H1 (cell line): ENCODE data around the gene KCNQ1. TPM values are rescaled to one million over a fixed set of nuclear protein-coding genes. Genes with fewer than 3 reads are reported as not detected.

ENCODE experiments used
- CTCF ChIA-PET: fragments of 300-600 bp; sonication (Branson Sonifier 250); formaldehyde crosslinking; loops from one replicate; lab custom pipeline; 2021; ENCODE audit not compliant: partially characterized antibody; lab: Charles Lee
- POLR2A ChIA-PET: fragments of 300-600 bp; sonication (Branson Sonifier 250); formaldehyde crosslinking; loops from one replicate; lab custom pipeline; 2021; ENCODE audit warnings: inconsistent platforms; ENCODE audit not compliant: partially characterized antibody; lab: Charles Lee
- DNase-seq, 2 experiments: peaks; one replicate each; pipeline versions ENCODE4 v3.0.0 to v3.0.0-alpha.2; 2010 to 2022; ENCODE audit warnings: low spot score in 2 of 2, low read depth in 1 of 2, mixed read lengths in 1 of 2
- FAIRE-seq: peaks from 2 replicates; lab custom pipeline; 2011; peaks lifted over from hg19 to GRCh38; lab: Jason Lieb, UNC
- H2AFZ ChIP-seq: 2 replicates; pipeline ENCODE4 v1.8.1; 2012; ENCODE audit warnings: low read length, inconsistent platforms
- H2AK5ac ChIP-seq: 2 replicates; pipeline ENCODE4 v1.6.1; 2013; ENCODE audit warnings: low read depth, low read length
- H2BK120ac ChIP-seq: replicated peaks from 2 replicates; pipeline ENCODE3; 2013; ENCODE audit warnings: low read depth, low read length, inconsistent platforms
- H2BK12ac ChIP-seq: 2 replicates; pipeline ENCODE4 v1.6.1; 2013; ENCODE audit warnings: low read depth, low read length
- H2BK15ac ChIP-seq: 2 replicates; pipeline ENCODE4 v1.6.1; 2013; ENCODE audit warnings: low read length
- H2BK20ac ChIP-seq: 2 replicates; pipeline ENCODE4 v1.6.1; 2013; ENCODE audit warnings: low read length
- H2BK5ac ChIP-seq: 2 replicates; pipeline ENCODE4 v1.6.1; 2013; ENCODE audit warnings: low read depth, low read length
- H3K14ac ChIP-seq: 2 replicates; pipeline ENCODE4 v1.6.1; 2013; ENCODE audit warnings: inconsistent platforms; ENCODE audit not compliant: insufficient read length
- H3K18ac ChIP-seq: 2 replicates; pipeline ENCODE4 v1.6.1; 2013; ENCODE audit warnings: low read length; ENCODE audit errors: extremely low read depth
- H3K23ac ChIP-seq: 2 replicates; pipeline ENCODE4 v1.6.1; 2013; ENCODE audit warnings: inconsistent platforms; ENCODE audit not compliant: insufficient read length
- H3K23me2 ChIP-seq: 2 replicates; pipeline ENCODE4 v1.6.1; 2013; ENCODE audit warnings: low read depth, low read length
- H3K27ac ChIP-seq: 2 replicates; pipeline ENCODE4 v1.6.1; 2011; ENCODE audit warnings: low read depth, low read length, inconsistent platforms
- H3K27me3 ChIP-seq, 4 experiments: replicated peaks in 1 of 4; 1 replicate in 1 of 4; 2 replicates in 3 of 4; pipeline versions ENCODE4 v1.6.1 to v1.8.1; 2011 to 2013; ENCODE audit warnings: low read length in 3 of 4, mild to moderate bottlenecking in 3 of 4, inconsistent platforms in 2 of 4, mixed read lengths in 2 of 4, moderate library complexity in 1 of 4; ENCODE audit not compliant: control insufficient read depth in 3 of 4, insufficient read depth in 3 of 4; ENCODE audit errors: extremely low read depth in 1 of 4
- H3K36me3 ChIP-seq, 4 experiments: 2 replicates each; pipeline versions ENCODE4 v1.6.1 to v1.8.1; 2011 to 2013; ENCODE audit warnings: mild to moderate bottlenecking in 4 of 4, low read length in 3 of 4, moderate library complexity in 2 of 4, control low read depth in 1 of 4, inconsistent platforms in 1 of 4; ENCODE audit not compliant: insufficient read depth in 4 of 4, control insufficient read depth in 2 of 4
- H3K4ac ChIP-seq: replicated peaks from 2 replicates; pipeline ENCODE3; 2013; ENCODE audit warnings: low read length, low read depth, mixed read lengths, inconsistent platforms; ENCODE audit not compliant: insufficient read length
- H3K4me1 ChIP-seq, 4 experiments: replicated peaks in 1 of 4; 1 replicate in 1 of 4; 2 replicates in 3 of 4; pipeline versions ENCODE4 v1.6.1 to v1.8.1; 2011 to 2013; ENCODE audit warnings: low read length in 3 of 4, inconsistent platforms in 2 of 4, mixed read lengths in 1 of 4; ENCODE audit not compliant: insufficient read depth in 4 of 4, control insufficient read depth in 3 of 4
- H3K4me2 ChIP-seq, 2 experiments: 2 replicates each; pipeline versions ENCODE4 v1.6.1 to v1.8.1; 2011 to 2013; ENCODE audit warnings: low read depth in 2 of 2, low read length in 2 of 2, control low read depth in 1 of 2, inconsistent platforms in 1 of 2, mild to moderate bottlenecking in 1 of 2; ENCODE audit not compliant: insufficient read depth in 1 of 2
- H3K4me3 ChIP-seq, 4 experiments: fragments of 200-600, 300-600 bp in 1 of 4; sonication (generic), shearing (Covaris generic), sonication (Bioruptor Twin) in 1 of 4; 2 replicates each; pipeline versions ENCODE4 v1.5.1 to v1.8.1; 2011 to 2016; ENCODE audit warnings: low read length in 4 of 4, low read depth in 3 of 4, control low read depth in 2 of 4, inconsistent platforms in 2 of 4, mild to moderate bottlenecking in 2 of 4, mixed read lengths in 1 of 4, moderate library complexity in 1 of 4; ENCODE audit not compliant: insufficient read depth in 2 of 4; ENCODE audit errors: extremely low read depth in 1 of 4
- H3K56ac ChIP-seq: replicated peaks from 2 replicates; pipeline ENCODE3; 2013; ENCODE audit warnings: low read depth, mild to moderate bottlenecking, mixed read lengths, low read length, inconsistent platforms; ENCODE audit not compliant: insufficient read length
- H3K79me1 ChIP-seq: 2 replicates; pipeline ENCODE4 v1.6.1; 2013; ENCODE audit warnings: low read depth, low read length, control low read depth
- H3K79me2 ChIP-seq, 2 experiments: 2 replicates each; pipeline versions ENCODE4 v1.6.1 to v1.8.1; 2012 to 2013; ENCODE audit warnings: low read length in 2 of 2, mild to moderate bottlenecking in 2 of 2, inconsistent platforms in 1 of 2; ENCODE audit not compliant: insufficient read depth in 2 of 2, control insufficient read depth in 1 of 2
- H3K9ac ChIP-seq, 4 experiments: replicated peaks in 1 of 4; 1 replicate in 1 of 4; 2 replicates in 3 of 4; pipeline versions ENCODE4 v1.6.1 to v1.8.1; 2011 to 2013; ENCODE audit warnings: low read depth in 3 of 4, low read length in 3 of 4, control low read depth in 2 of 4, mild to moderate bottlenecking in 2 of 4, moderate library complexity in 2 of 4, inconsistent platforms in 1 of 4; ENCODE audit errors: extremely low read depth in 1 of 4
- H3K9me3 ChIP-seq, 2 experiments: 2 replicates each; pipeline versions ENCODE4 v1.6.1 to v1.8.1; 2012 to 2013; ENCODE audit warnings: mild to moderate bottlenecking in 2 of 2, moderate library complexity in 2 of 2, control low read depth in 1 of 2, inconsistent platforms in 1 of 2, low read depth in 1 of 2, low read length in 1 of 2, mixed read lengths in 1 of 2; ENCODE audit not compliant: insufficient read depth in 2 of 2
- H4K20me1 ChIP-seq, 2 experiments: replicated peaks in 1 of 2; 2 replicates each; pipeline versions ENCODE3 to v1.8.1; 2011 to 2013; ENCODE audit warnings: inconsistent platforms in 2 of 2, low read length in 2 of 2, mild to moderate bottlenecking in 1 of 2; ENCODE audit not compliant: insufficient read depth in 2 of 2, control insufficient read depth in 1 of 2
- H4K5ac ChIP-seq: 2 replicates; pipeline ENCODE4 v1.6.1; 2013; ENCODE audit warnings: low read length, low read depth, mixed read lengths, inconsistent platforms; ENCODE audit not compliant: insufficient read length
- H4K8ac ChIP-seq: 2 replicates; pipeline ENCODE4 v1.8.0; 2013; ENCODE audit warnings: mild to moderate bottlenecking, moderate library complexity, low read length, inconsistent platforms; ENCODE audit not compliant: insufficient read depth; ENCODE audit errors: extremely low read depth
- H4K91ac ChIP-seq: replicated peaks from 2 replicates; pipeline ENCODE3; 2013; ENCODE audit warnings: low read length, mixed read lengths, inconsistent platforms; ENCODE audit not compliant: insufficient read length
- WGBS, 2 experiments: shearing (Covaris generic) in 1 of 2; methylation state at CpG; one replicate each; pipeline versions ENCODE4 v1.1.6 to v1.1.7; 2013 to 2015; ENCODE audit warnings: low lambda C conversion rate in 2 of 2, mixed read lengths in 2 of 2, inconsistent platforms in 1 of 2, low coverage in 1 of 2, missing lambda C conversion rate in 1 of 2; ENCODE audit not compliant: insufficient replicate concordance in 2 of 2, insufficient coverage in 1 of 2, insufficient read length in 1 of 2; ENCODE audit errors: extremely low coverage in 1 of 2, missing lambda C conversion rate in 1 of 2; 5-methylcytosine and 5-hydroxymethylcytosine counted together
- polyA plus RNA-seq, 7 experiments: library from polyadenylated mRNA; depleted of rRNA in 3 of 7; stranded (reverse) in 5 of 7; unstranded in 2 of 7; fragments of >200 nt in 5 of 7; fragments of 200-250 nt in 2 of 7; gene quantifications; 1 replicate in 5 of 7; 2 replicates in 1 of 7; 4 replicates in 1 of 7; pipeline versions ENCODE4 v1.2.1 to v1.2.3, GENCODE V29; 2011 to 2013; ENCODE audit warnings: missing spikeins in 2 of 7, mixed read lengths in 2 of 7
- total RNA-seq: library from RNA; stranded (reverse); fragmentation: NEBNext Ultra II Directional; extraction: Animal tissue kit (Norgen Biotek cat#: 25700); gene quantifications from 2 replicates; pipeline ENCODE4 v1.2.1, GENCODE V29; 2021

The KCNQ1 gene
- total and polyA plus RNA-seq, 2 of the 8 experiments (the other 6 are each of a cell fraction or from before 2014, with no cell fraction given), result 1.9 to 2.0 TPM

GRCh38 chr11:2512431-2513407 lies 67.9 kb downstream of the KCNQ1 start:
- H3K79me1 ChIP-seq, result no peaks in the 10 kb centered on the region
- 82% methylated on average over 21 of the region's 21 CpGs; no CpG with 5 or more reads in 1 of the 2 experiments for WGBS, 2 experiments

More at GRCh38 chr11:2512431-2513407, 67.9 kb downstream of the KCNQ1 start:
- H3K23ac ChIP-seq, result no peak overlapping the region
- no peak overlapping the region for H4K91ac ChIP-seq
- no peaks in the 10 kb centered on the region for H3K9me3 ChIP-seq
- peaks cover 0 to 1% of the 10 kb centered on the region in 2 experiments for H4K20me1 ChIP-seq
- H3K79me2 ChIP-seq, result no peaks in the 10 kb centered on the region
- no peaks in the 10 kb centered on the region for H3K4me1 ChIP-seq
- no peaks in the 10 kb centered on the region for H3K36me3 ChIP-seq
- H3K23me2 ChIP-seq, result no peaks in the 10 kb centered on the region
- ChIA-PET CTCF (interaction anchor here (1.1 to 2.3 kb wide), 4 partner anchors 16 to 378 kb away, joined by 3 to 12 read pairs (median 6); no protein-coding TSS in a partner anchor), POLR2A (no interaction called here)
- H3K27me3 ChIP-seq, result peaks cover 0 to 34% (median 15%) of the 10 kb centered on the region in 4 experiments; a peak in 6 of 7 replicates
- H2BK5ac ChIP-seq, result no peak overlapping the region
- no peak overlapping the region for H2AFZ ChIP-seq
- no peak overlapping the region for H3K4me2 ChIP-seq
- DNase-seq (peak in 1 of 2 experiments; percentile 37), FAIRE-seq (no peak)
- no peak overlapping the region for H3K18ac ChIP-seq
- H2BK15ac ChIP-seq, result no peak overlapping the region
- H2BK12ac ChIP-seq, result no peak overlapping the region
- H3K56ac ChIP-seq, result no peak overlapping the region
- no peak overlapping the region for H2BK120ac ChIP-seq
- H3K27ac ChIP-seq, result no peak overlapping the region
- no peak overlapping the region for H4K5ac ChIP-seq
- H4K8ac ChIP-seq, result no peak overlapping the region
- no peak overlapping the region for H2BK20ac ChIP-seq
- no peak overlapping the region for H3K4ac ChIP-seq
- no peak overlapping the region for H2AK5ac ChIP-seq
- H3K9ac ChIP-seq, result no peak overlapping the region; a peak in 1 of 7 replicates
- no peak overlapping the region for H3K4me3 ChIP-seq
- no peak overlapping the region for H3K14ac ChIP-seq
